ENCODE results near the gene MRE11. TPM values are rescaled to one million over a fixed set of nuclear protein-coding genes. Genes with fewer than 3 reads are reported as not detected.
A peak's percentile ranks its signal among the peaks of the same experiment; 100 is the strongest.

Gene MRE11
- total RNA-seq, 4 donors from 2014 or later, result 5.6 to 17.0 (median 9.9) TPM

GRCh38 chr11:94424011-94424410 lies 69.6 kb downstream of the MRE11 start:
- Histone ChIP-seq H3K27ac (no peak overlapping the region), H3K4me1 (no peaks in the 10 kb centered on the region), H3K36me3 (peaks cover 0 to 26% (median 1%) of the 10 kb centered on the region in 4 donors), H3K27me3 (no peaks in the 10 kb centered on the region), H3K9me3 (peaks cover 0 to 6% of the 10 kb centered on the region in 2 donors), H3K4me3 (no peak overlapping the region)
- intact Hi-C loops (cut with DNase I; ENCODE audit: low total_unique reads) (no loop called here), in situ Hi-C loops (cut with MboI; ENCODE audit: low pct_ligation_motif_present in 1 of 4, low pct_unique_long_range_greater_than_20kb in 1 of 4, low sequenced_read_pairs in 3 of 4) (loop anchor here in 1 of 4 donors (25.0 kb wide), 1 partner anchor 237 kb away; no protein-coding TSS in a partner anchor)
- 60 to 100% methylated on average over 1 to 2 of the region's 2 CpGs for WGBS, 2 donors (ENCODE audit: low coverage in 1 of 2)
- TF ChIP-seq POLR2A (IDR thresholded peaks at IDR 0.05) (no peak), EP300 (IDR thresholded peaks at IDR 0.05; ENCODE audit: low read depth) (no peak), POLR2AphosphoS5 (IDR thresholded peaks at IDR 0.05) (no peak), CTCF (IDR thresholded peaks at IDR 0.05) (no peak)
- no peak for DNase-seq

- whole genome bisulfite sequencing, 2 donors (ENCODE audit: low coverage in 1 of 2), result 97% methylated on average over 3 of the region's 3 CpGs; no CpG with 5 or more reads in 1 of the 2 donors
- Histone ChIP-seq H3K36me3 (peaks cover 0 to 21% (median 1%) of the 10 kb centered on the region in 4 donors), H3K4me3 (no peak overlapping the region), H3K27ac (no peak overlapping the region), H3K9me3 (peaks cover 0 to 6% of the 10 kb centered on the region in 2 donors), H3K4me1 (no peaks in the 10 kb centered on the region), H3K27me3 (no peaks in the 10 kb centered on the region)
- intact Hi-C loops (cut with DNase I; ENCODE audit: low total_unique reads), result no loop called here
- DNase-seq, result no peak
- in situ Hi-C loops (cut with MboI; ENCODE audit: low pct_ligation_motif_present in 1 of 4, low pct_unique_long_range_greater_than_20kb in 1 of 4, low sequenced_read_pairs in 3 of 4), result loop anchor here in 1 of 4 donors (25.0 kb wide), 1 partner anchor 236 kb away; no protein-coding TSS in a partner anchor
- TF ChIP-seq POLR2A (IDR thresholded peaks at IDR 0.05), result no peak
- TF ChIP-seq CTCF (IDR thresholded peaks at IDR 0.05), result no peak
- no peak for TF ChIP-seq POLR2AphosphoS5 (IDR thresholded peaks at IDR 0.05)
- no peak for TF ChIP-seq EP300 (IDR thresholded peaks at IDR 0.05; ENCODE audit: low read depth)
Observed at GRCh38 chr11:94423507-94423906, 70.1 kb downstream of the MRE11 start.

- peaks cover 0 to 13% (median 0%) of the 10 kb centered on the region in 4 donors for H3K36me3 ChIP-seq
- intact Hi-C loops (cut with DNase I; ENCODE audit: low total_unique reads) (loop anchor here (10.0 kb wide), 2 partner anchors 233 to 523 kb away; no protein-coding TSS in a partner anchor), in situ Hi-C loops (cut with MboI; ENCODE audit: low pct_ligation_motif_present in 1 of 4, low pct_unique_long_range_greater_than_20kb in 1 of 4, low sequenced_read_pairs in 3 of 4) (loop anchor here in 1 of 4 donors (25.0 kb wide), 1 partner anchor 231 kb away; no protein-coding TSS in a partner anchor)
- TF ChIP-seq CTCF (IDR thresholded peaks at IDR 0.05), result no peak
- no peak for TF ChIP-seq POLR2A (IDR thresholded peaks at IDR 0.05)
- TF ChIP-seq EP300 (IDR thresholded peaks at IDR 0.05; ENCODE audit: low read depth), result no peak
- TF ChIP-seq POLR2AphosphoS5 (IDR thresholded peaks at IDR 0.05), result no peak
- H3K27me3 ChIP-seq, result no peaks in the 10 kb centered on the region
- H3K4me1 ChIP-seq, result no peaks in the 10 kb centered on the region
- DNase-seq, result no peak
- no peak overlapping the region for H3K27ac ChIP-seq
- H3K4me3 ChIP-seq, result no peak overlapping the region
- H3K9me3 ChIP-seq, result no peaks in the 10 kb centered on the region
- WGBS, 2 donors (ENCODE audit: low coverage in 1 of 2), result 69 to 74% methylated on average over 3 of the region's 3 CpGs
Observed at GRCh38 chr11:94418123-94418765, 75.4 kb downstream of the MRE11 start.

- WGBS, 2 donors (ENCODE audit: low coverage in 1 of 2), result 54 to 69% methylated on average over 2 to 4 of the region's 4 CpGs
- Histone ChIP-seq H3K4me1 (no peaks in the 10 kb centered on the region), H3K4me3 (no peak overlapping the region), H3K27ac (no peak overlapping the region), H3K36me3 (peaks cover 0 to 13% (median 0%) of the 10 kb centered on the region in 4 donors), H3K9me3 (no peaks in the 10 kb centered on the region), H3K27me3 (no peaks in the 10 kb centered on the region)
- DNase-seq, result no peak
- in situ Hi-C loops (cut with MboI; ENCODE audit: low pct_ligation_motif_present in 1 of 4, low pct_unique_long_range_greater_than_20kb in 1 of 4, low sequenced_read_pairs in 3 of 4), result loop anchor here in 1 of 4 donors (25.0 kb wide), 1 partner anchor 230 kb away; no protein-coding TSS in a partner anchor
- intact Hi-C loops (cut with DNase I; ENCODE audit: low total_unique reads), result loop anchor here (10.0 kb wide), 2 partner anchors 233 to 523 kb away; no protein-coding TSS in a partner anchor
- no peak for TF ChIP-seq POLR2AphosphoS5 (IDR thresholded peaks at IDR 0.05)
- TF ChIP-seq CTCF (IDR thresholded peaks at IDR 0.05), result peak; percentile 22 to 37 (median 30)
Observed at GRCh38 chr11:94417386-94417987, 76.2 kb downstream of the MRE11 start.
